PC-9 (cell line): ENCODE data around the gene C2orf76. TPM values are rescaled to one million over a fixed set of nuclear protein-coding genes. Genes with fewer than 3 reads are reported as not detected.

Experiments used
- BruUV-seq: library from RNA; stranded (reverse); fragments of 400-500 nt; replicated peaks from 2 replicates; lab custom pipeline; 2021; lab: Mats Ljungman, UMichigan
- CTCF ChIA-PET: fragments of 300-600 bp; sonication (Branson Sonifier 250); formaldehyde crosslinking; loops from one replicate; lab custom pipeline; 2022; ENCODE audit warnings: antibody characterized with exemption; lab: Charles Lee
- POLR2A ChIA-PET: fragments of 300-600 bp; sonication (Branson Sonifier 250); formaldehyde crosslinking; loops from one replicate; lab custom pipeline; 2022; ENCODE audit warnings: antibody characterized with exemption; ENCODE audit not compliant: unreplicated experiment; lab: Charles Lee
- DNase-seq, 2 experiments: peaks; one replicate each; pipeline versions ENCODE4 v3.0.0 to v3.0.0-alpha.2; 2015 to 2022; ENCODE audit warnings: mixed read lengths in 1 of 2
- H2AFZ ChIP-seq: fragments of 200-600 bp; sonication (generic); 2 replicates; pipeline ENCODE4 v1.8.1; 2017; ENCODE audit warnings: antibody characterized with exemption
- H3F3A ChIP-seq: fragments of 200-600 bp; sonication (generic); 2 replicates; pipeline ENCODE4 v1.8.1; 2017; ENCODE audit warnings: antibody characterized with exemption, mild to moderate bottlenecking, low read depth; ENCODE audit not compliant: insufficient read depth
- H3K27ac ChIP-seq: fragments of 200-600 bp; sonication (generic); 2 replicates; pipeline ENCODE4 v1.6.1; 2016; ENCODE audit warnings: mixed run types
- H3K27me3 ChIP-seq: fragments of 200-600 bp; sonication (generic); 2 replicates; pipeline ENCODE4 v1.6.1; 2016; ENCODE audit warnings: low read depth, mixed run types; ENCODE audit not compliant: insufficient read depth
- H3K36me3 ChIP-seq: fragments of 200-600 bp; sonication (generic); 2 replicates; pipeline ENCODE4 v1.6.1; 2016; ENCODE audit warnings: low read depth, mixed run types
- H3K4me1 ChIP-seq: fragments of 200-600 bp; sonication (generic); replicated peaks from 2 replicates; pipeline ENCODE4 v1.6.1; 2016; ENCODE audit warnings: mixed run types; ENCODE audit not compliant: insufficient read depth
- H3K4me2 ChIP-seq: fragments of 200-600 bp; sonication (generic); 2 replicates; pipeline ENCODE4 v1.6.1; 2017; ENCODE audit warnings: mixed run types
- H3K4me3 ChIP-seq: fragments of 200-600 bp; sonication (generic); 2 replicates; pipeline ENCODE4 v1.6.1; 2016; ENCODE audit warnings: mixed run types
- H3K79me2 ChIP-seq: fragments of 200-600 bp; sonication (generic); 2 replicates; pipeline ENCODE4 v1.6.1; 2017; ENCODE audit warnings: low read depth, mixed run types
- H3K9me2 ChIP-seq: fragments of 200-600 bp; sonication (generic); 2 replicates; pipeline ENCODE4 v1.8.1; 2017; ENCODE audit warnings: mild to moderate bottlenecking; ENCODE audit not compliant: insufficient read depth
- H3K9me3 ChIP-seq: fragments of 200-600 bp; sonication (generic); 2 replicates; pipeline ENCODE4 v1.8.1; 2016; ENCODE audit warnings: low read depth; ENCODE audit not compliant: insufficient read depth
- H4K20me1 ChIP-seq: fragments of 200-600 bp; sonication (generic); 2 replicates; pipeline ENCODE4 v1.8.1; 2017; ENCODE audit not compliant: insufficient read depth
- CTCF ChIP-seq: fragments of 200-600 bp; sonication (generic); conservative IDR thresholded peaks from 2 replicates; pipeline ENCODE4 v1.6.1; 2017; ENCODE audit warnings: mixed run types, antibody characterized with exemption, mild to moderate bottlenecking, moderate library complexity
- EZH2 ChIP-seq: fragments of 200-600 bp; sonication (generic); IDR thresholded peaks from 2 replicates; pipeline ENCODE4 v1.8.0; 2017; ENCODE audit warnings: antibody characterized with exemption, low read depth
- intact Hi-C: fragments of 100-400 bp; cut with micrococcal nuclease; formaldehyde crosslinking; loops from one replicate; pipeline ENCODE4 v1.10.0; 2022; ENCODE audit not compliant: unreplicated experiment
- total RNA-seq: library from RNA; stranded (reverse); gene quantifications from 2 replicates; pipeline ENCODE4 v1.2.3, GENCODE V29; 2021

C2orf76 gene
- total RNA-seq, 1 experiment from 2014 or later, result 11.5 TPM

DNA sequence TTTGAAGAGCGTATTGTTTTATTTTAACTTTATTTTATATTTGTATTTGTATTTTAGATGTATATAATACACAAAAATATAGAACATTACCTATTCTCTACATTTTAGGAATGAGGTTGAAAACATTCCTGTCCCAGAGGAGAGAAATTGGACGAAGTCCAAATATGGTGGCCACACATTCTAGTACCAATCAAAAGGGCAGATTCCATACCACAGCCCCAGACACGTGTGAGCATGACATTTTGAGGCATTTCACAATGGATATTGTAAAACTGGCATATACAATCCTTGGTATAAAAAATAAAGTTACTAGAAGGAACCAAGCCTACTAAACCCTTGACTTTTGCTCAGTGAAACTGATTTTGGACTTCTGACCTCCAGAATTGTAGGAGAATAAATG lies 50.6 kb downstream of the C2orf76 start:
- intact Hi-C loops, result no loop called here
- H3K4me3 ChIP-seq, result no peak overlapping the region
- peaks cover 6% of the 10 kb centered on the region; the same call in 1 of the 2 replicates for H3K9me3 ChIP-seq
- ChIA-PET POLR2A (no interaction called here), CTCF (no interaction called here)
- no peaks in the 10 kb centered on the region for H3K36me3 ChIP-seq
- no peaks in the 10 kb centered on the region for H4K20me1 ChIP-seq
- TF ChIP-seq EZH2 (no peak), CTCF (no peak)
- DNase-seq, result peak in 1 of 2 experiments; percentile 45
- peak overlapping the region; percentile 33; the same call in 1 of the 2 replicates for H3K27ac ChIP-seq
- H3K27me3 ChIP-seq, result no peaks in the 10 kb centered on the region
- no peaks in the 10 kb centered on the region for H3K9me2 ChIP-seq
- H3F3A ChIP-seq, result peaks cover 17% of the 10 kb centered on the region
- no peaks in the 10 kb centered on the region for H3K79me2 ChIP-seq
- H2AFZ ChIP-seq, result no peak overlapping the region
- no TSS peak for BruUV-seq
- peak overlapping the region; percentile 43 for H3K4me2 ChIP-seq
- peaks cover 31% of the 10 kb centered on the region for H3K4me1 ChIP-seq

- Histone ChIP-seq H3K36me3 (no peaks in the 10 kb centered on the region), H3K27ac (peak overlapping the region; percentile 33; the same call in 1 of the 2 replicates), H3K4me3 (no peak overlapping the region), H3F3A (peaks cover 17% of the 10 kb centered on the region), H3K27me3 (no peaks in the 10 kb centered on the region), H3K9me3 (peaks cover 6% of the 10 kb centered on the region; the same call in 1 of the 2 replicates), H3K4me2 (peak overlapping the region; percentile 43), H2AFZ (no peak overlapping the region), H4K20me1 (no peaks in the 10 kb centered on the region), H3K4me1 (peaks cover 31% of the 10 kb centered on the region), H3K9me2 (no peaks in the 10 kb centered on the region), H3K79me2 (no peaks in the 10 kb centered on the region)
- intact Hi-C loops, result no loop called here
- CTCF ChIA-PET, result no interaction called here
- BruUV-seq, result no TSS peak
- peak in 1 of 2 experiments; percentile 84 for DNase-seq
- TF ChIP-seq EZH2, result no peak
- TF ChIP-seq CTCF, result no peak; the same call in 1 of the 2 replicates
- POLR2A ChIA-PET, result no interaction called here
Observed at GRCh38 chr2:119315241-119315925, 51.3 kb downstream of the C2orf76 start.

DNA sequence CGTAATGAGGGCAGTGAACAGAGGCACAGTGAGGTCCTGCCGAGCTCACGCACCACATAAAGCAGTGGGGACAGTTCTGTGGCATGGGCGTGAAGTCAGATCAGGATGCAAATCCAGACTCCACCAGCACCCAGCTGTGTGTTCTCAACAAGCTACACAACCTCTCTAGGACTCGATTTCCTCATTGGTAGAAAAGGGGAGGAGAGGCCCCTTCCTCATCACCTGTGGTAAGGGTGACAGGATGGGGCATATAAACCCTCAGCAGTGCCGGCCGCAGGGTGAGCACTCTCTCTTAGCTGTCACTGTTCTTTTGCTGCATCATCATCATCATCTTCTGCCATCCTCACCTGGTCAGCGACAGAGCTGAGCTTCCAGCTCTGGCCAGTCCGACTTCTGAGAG lies 54.8 kb downstream of the C2orf76 start:
- CTCF ChIA-PET, result no interaction called here

More for the DNA sequence above, 54.8 kb downstream of the C2orf76 start:
- H3K79me2 ChIP-seq, result no peaks in the 10 kb centered on the region
- no peaks in the 10 kb centered on the region for H3K27me3 ChIP-seq
- intact Hi-C loops, result no loop called here
- no peak overlapping the region for H3K4me2 ChIP-seq
- H4K20me1 ChIP-seq, result no peaks in the 10 kb centered on the region
- no TSS peak for BruUV-seq
- no peak overlapping the region for H3K27ac ChIP-seq
- TF ChIP-seq EZH2 (no peak), CTCF (no peak)
- no peak overlapping the region for H3K4me3 ChIP-seq
- peaks cover 17% of the 10 kb centered on the region for H3F3A ChIP-seq
- POLR2A ChIA-PET, result no interaction called here
- H3K9me2 ChIP-seq, result no peaks in the 10 kb centered on the region
- no peaks in the 10 kb centered on the region for H3K36me3 ChIP-seq
- H3K9me3 ChIP-seq, result peaks cover 6% of the 10 kb centered on the region; the same call in 1 of the 2 replicates
- no peak overlapping the region for H2AFZ ChIP-seq
- H3K4me1 ChIP-seq, result peaks cover 24% of the 10 kb centered on the region
- no peak for DNase-seq
